ENCODE results near the gene RGR. TPM values are rescaled to one million over a fixed set of nuclear protein-coding genes. Genes with fewer than 3 reads are reported as not detected.

The RGR gene
- total and polyA plus RNA-seq, 2 experiments from 2014 or later, result not detected

- Histone ChIP-seq H2AFZ (no peak overlapping the region), H3K4me3 (no peak overlapping the region), H3K4me2 (no peak overlapping the region), H3K4me1 (ENCODE audit: insufficient read depth) (no peaks in the 10 kb centered on the region; the same call in 1 of the 2 replicates), H3K27ac (ENCODE audit: low read depth) (no peak overlapping the region), H3F3A (replicated peaks; ENCODE audit: low read depth) (no peaks in the 10 kb centered on the region), H3K36me3 (ENCODE audit: insufficient read depth) (no peaks in the 10 kb centered on the region), H3K9me2 (ENCODE audit: insufficient read depth) (no peaks in the 10 kb centered on the region), H3K79me2 (replicated peaks; ENCODE audit: insufficient read depth) (no peaks in the 10 kb centered on the region), H3K27me3 (ENCODE audit: insufficient read depth) (peaks cover 12% of the 10 kb centered on the region; the same call in 1 of the 2 replicates), H4K20me1 (replicated peaks; ENCODE audit: insufficient read depth) (no peaks in the 10 kb centered on the region)
- Mint-ChIP-seq H3K4me1 (peaks cover 3% of the 10 kb centered on the region; the same call in 1 of the 3 replicates), H3K9me3 (no peaks in the 10 kb centered on the region), H3K4me3 (no peak overlapping the region), H3K27ac (no peak overlapping the region), H3K27me3 (ENCODE audit: insufficient read depth, low read depth, poor library complexity) (peaks cover 10% of the 10 kb centered on the region), H3K36me3 (ENCODE audit: low read depth) (no peaks in the 10 kb centered on the region)
- ATAC-seq, result no peak
- no peak for TF ChIP-seq CTCF (conservative IDR thresholded peaks at IDR 0.05; ENCODE audit: low read depth in 2 of 2)
- no peak for TF ChIP-seq CREB1 (CRISPR knock-in tag; IDR thresholded peaks at IDR 0.05; ENCODE audit: low read depth)
- TF ChIP-seq JUNB (IDR thresholded peaks at IDR 0.05; ENCODE audit: unreplicated experiment), result no peak
- DNase-seq (ENCODE audit: low spot score), result no peak
Measured at GRCh38 chr10:84235096-84235495, 9.8 kb upstream of the RGR start.

- H3K4me3 ChIP-seq, result no peak overlapping the region
- H3F3A ChIP-seq (replicated peaks; ENCODE audit: low read depth), result no peaks in the 10 kb centered on the region
- no peaks in the 10 kb centered on the region for H4K20me1 ChIP-seq (replicated peaks; ENCODE audit: insufficient read depth)
- Mint-ChIP-seq H3K4me1 (peaks cover 3% of the 10 kb centered on the region; the same call in 1 of the 3 replicates), H3K36me3 (ENCODE audit: low read depth) (no peaks in the 10 kb centered on the region), H3K27ac (no peak overlapping the region), H3K9me3 (no peaks in the 10 kb centered on the region), H3K27me3 (ENCODE audit: insufficient read depth, low read depth, poor library complexity) (peaks cover 10% of the 10 kb centered on the region), H3K4me3 (no peak overlapping the region)
- ATAC-seq (no peak), DNase-seq (ENCODE audit: low spot score) (no peak)
- no peak overlapping the region for H3K27ac ChIP-seq (ENCODE audit: low read depth)
- H3K9me2 ChIP-seq (ENCODE audit: insufficient read depth), result no peaks in the 10 kb centered on the region
- no peaks in the 10 kb centered on the region for H3K79me2 ChIP-seq (replicated peaks; ENCODE audit: insufficient read depth)
- no peaks in the 10 kb centered on the region; the same call in 1 of the 2 replicates for H3K4me1 ChIP-seq (ENCODE audit: insufficient read depth)
- H3K27me3 ChIP-seq (ENCODE audit: insufficient read depth), result peaks cover 12% of the 10 kb centered on the region; the same call in 1 of the 2 replicates
- no peaks in the 10 kb centered on the region for H3K36me3 ChIP-seq (ENCODE audit: insufficient read depth)
- peak overlapping the region; percentile 66; the same call in 1 of the 2 replicates for H3K4me2 ChIP-seq
- H2AFZ ChIP-seq, result peak overlapping the region; percentile 98; the same call in 1 of the 2 replicates
- TF ChIP-seq CTCF (conservative IDR thresholded peaks at IDR 0.05; ENCODE audit: low read depth in 2 of 2), result no peak
- no peak for TF ChIP-seq CREB1 (CRISPR knock-in tag; IDR thresholded peaks at IDR 0.05; ENCODE audit: low read depth)
- TF ChIP-seq POLR2AphosphoS5 (IDR thresholded peaks at IDR 0.05; ENCODE audit: low read depth), result no peak
- TF ChIP-seq ETS1 (IDR thresholded peaks at IDR 0.05), result no peak
- no peak for TF ChIP-seq EZH2 (IDR thresholded peaks at IDR 0.05; ENCODE audit: low read depth, unreplicated experiment)
- TF ChIP-seq JUNB (IDR thresholded peaks at IDR 0.05; ENCODE audit: unreplicated experiment), result no peak
- TF ChIP-seq REST (IDR thresholded peaks at IDR 0.05; ENCODE audit: unreplicated experiment), result no peak
- no peak for TF ChIP-seq EZH2phosphoT487 (IDR thresholded peaks at IDR 0.05; ENCODE audit: unreplicated experiment)
- no peak for TF ChIP-seq NANOG (IDR thresholded peaks at IDR 0.05; ENCODE audit: borderline replicate concordance)
- no peak for TF ChIP-seq ZNF114 (CRISPR knock-in tag; IDR thresholded peaks at IDR 0.05)
- TF ChIP-seq STAT1 (IDR thresholded peaks at IDR 0.05; ENCODE audit: unreplicated experiment), result no peak
Measured at GRCh38 chr10:84236807-84237198, 8.1 kb upstream of the RGR start.
